ENCODE data around the gene TFEC.
"Not testable (repeated sequence)": the region's sequence is repeated elsewhere in the genome, so short reads cannot be mapped to it uniquely, and the experiment has no call there.

Gene TFEC

DNA sequence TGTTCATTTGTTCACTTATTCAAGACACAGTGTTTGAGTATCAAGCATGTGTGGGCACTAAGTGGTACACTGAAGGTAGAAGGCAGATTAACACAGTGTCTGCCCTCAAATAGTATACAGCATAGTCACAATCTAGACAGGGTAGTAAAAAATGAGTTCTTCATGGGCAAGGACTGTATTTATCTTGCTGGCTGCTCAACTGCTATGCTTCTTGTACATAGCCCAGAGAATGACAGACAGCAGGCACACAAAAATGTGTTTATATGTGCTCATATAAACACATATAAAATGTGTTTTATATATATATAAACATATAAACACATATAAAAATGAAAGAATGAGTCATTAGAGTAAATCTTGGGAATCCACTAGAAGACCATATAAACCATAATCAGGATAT lies 43.1 kb downstream of the TFEC start:
- no peak for DNase-seq

DNA sequence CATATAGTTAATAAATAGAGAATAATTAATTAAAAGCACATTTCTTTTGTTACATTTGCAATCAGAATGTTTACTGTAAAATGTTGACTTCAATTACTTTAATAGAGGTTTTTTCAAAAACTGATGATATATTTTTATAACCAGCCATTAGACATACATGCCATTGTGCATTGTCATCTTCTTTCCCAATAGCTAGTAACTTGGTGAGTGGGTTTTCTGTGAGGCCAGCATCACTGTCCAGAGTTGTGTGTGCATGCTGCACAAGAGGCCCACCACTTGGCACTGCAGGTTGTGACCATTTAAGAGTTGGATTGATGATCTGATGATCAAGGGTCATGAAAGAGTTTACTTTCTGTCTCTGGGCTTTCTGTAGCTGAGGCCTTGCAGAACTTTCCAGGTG lies 46.5 kb downstream of the TFEC start:
- no peak for DNase-seq

DNA sequence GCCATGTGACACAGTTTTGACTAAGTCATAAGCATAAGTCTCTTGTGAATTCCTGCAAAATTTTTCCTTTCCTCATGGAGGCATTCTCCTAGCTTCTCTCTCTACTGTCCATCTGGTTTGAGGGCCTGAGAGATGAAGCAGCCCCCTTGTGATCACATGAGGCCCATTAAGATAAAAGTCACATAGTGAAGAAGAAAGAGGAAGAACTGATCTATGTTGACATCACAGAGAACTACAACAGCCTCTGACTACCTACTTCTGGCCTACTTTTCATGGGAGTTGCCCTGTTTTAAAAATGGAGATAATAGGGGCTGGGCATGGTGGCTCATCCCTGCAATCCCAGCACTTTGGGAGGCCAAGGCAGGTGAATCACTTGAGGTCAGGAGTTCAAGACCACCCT lies 50.4 kb downstream of the TFEC start:
- no peak for DNase-seq

DNA sequence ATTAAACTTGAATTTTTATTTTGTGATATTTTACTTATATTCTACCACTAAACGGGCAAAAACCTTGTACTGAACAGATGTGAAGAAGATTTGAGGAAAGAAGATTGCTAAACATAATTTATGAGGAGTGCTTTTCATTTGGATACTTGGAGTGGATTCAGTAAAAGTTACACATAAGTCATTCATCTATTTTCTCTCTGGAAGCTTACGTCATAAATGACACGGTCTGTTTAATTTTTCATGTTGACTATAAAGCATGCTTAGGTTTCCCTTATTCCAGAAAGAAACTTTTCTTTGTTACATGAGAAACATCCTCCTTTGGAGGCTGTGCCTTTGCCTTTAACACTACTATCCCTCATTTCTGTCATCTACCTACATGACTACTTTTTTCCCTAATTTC lies 53.9 kb downstream of the TFEC start:
- DNase-seq = no peak

DNA sequence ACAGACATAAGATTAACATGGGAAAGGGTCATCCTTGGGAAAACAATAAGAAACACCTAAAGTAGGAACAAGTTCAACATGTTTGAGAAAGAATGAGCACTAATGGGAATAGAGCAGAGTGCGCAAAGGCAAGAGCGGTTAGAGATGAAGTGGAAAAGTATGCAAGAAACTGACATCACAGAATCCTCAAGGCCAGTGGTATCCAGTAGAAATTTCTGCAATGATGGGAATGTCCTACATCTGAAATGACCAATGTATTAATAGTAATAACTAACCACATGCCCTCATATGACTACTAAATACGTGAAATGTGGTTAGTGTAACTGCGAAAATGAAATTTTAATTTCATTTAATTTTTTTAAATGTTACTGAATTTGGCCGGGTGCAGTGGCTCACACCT lies 54.8 kb downstream of the TFEC start:
- DNase-seq = no peak

DNA sequence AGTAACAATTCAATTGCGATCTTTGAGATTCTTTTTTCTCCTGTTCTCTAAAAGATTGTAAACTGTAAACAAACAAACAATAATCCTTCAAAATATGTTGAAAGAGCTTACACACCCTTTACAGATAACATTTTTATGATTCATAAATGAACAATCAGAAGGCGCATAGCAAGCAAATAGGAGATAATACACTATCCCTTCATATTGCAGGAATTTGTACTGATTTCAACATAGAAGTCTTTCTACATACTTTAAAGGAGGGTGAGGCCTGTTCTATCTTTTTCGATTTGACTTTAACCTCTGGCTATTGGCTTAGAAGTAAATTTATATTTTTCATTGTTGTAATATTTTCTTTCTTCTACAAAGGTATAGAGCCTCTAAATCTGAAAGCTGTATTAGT lies 57.2 kb downstream of the TFEC start:
- DNase-seq = no peak

DNA sequence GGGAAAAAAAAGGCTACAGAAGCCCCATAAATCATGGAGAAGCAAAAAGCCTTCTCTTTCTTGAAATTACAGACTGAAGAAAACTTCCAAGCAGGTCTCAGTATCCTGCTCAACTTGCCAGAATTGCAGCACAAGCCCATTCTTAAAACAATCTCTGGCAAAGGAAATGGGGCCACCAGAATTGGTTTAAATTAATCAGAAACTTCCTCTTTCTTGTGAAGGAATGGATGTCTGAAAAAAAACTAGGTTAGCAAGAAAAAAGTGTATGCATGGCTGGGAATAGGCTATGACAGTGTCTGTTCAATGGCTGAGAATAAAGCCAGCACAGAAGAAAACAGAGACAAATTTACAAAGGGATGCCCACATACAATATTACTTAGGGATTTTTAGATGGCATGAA lies 59.1 kb downstream of the TFEC start:
- DNase-seq = no peak

DNA sequence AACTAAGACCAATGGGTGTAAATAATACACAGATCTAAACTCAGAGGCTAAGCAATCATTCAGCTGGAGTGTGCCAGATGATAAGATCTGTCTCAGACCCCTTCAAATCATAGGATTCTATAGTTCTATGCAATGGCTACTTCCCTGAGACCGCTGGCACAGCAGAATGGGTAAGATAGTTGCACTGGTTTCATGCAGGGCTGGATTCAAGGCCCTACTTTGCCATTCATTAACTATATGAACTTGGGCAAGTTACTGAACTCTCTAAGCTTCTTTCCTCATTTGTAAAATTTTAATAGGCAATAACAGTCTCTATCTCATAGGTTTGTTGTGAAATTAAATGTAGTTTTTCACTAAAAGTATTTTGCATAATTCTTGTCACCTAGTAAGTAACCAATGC lies 62.0 kb downstream of the TFEC start:
- DNase-seq = no peak

DNA sequence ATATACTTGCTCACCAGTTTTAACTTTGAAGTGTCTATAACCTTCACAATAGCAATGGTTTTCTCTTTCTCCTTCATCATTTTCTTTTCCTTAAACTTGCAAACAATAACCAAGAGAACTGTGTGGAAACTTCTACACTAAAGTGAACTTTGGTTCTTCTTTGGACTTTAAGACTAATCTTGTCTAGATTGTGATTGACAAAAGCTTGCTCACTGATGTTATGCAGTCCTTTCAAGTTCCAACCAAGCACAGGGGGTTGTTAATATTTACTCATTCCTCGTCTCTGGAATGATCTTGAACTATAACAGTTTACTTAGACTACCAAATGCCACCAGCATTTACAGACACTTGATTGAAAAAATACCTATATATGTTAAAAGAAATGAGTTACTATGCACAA lies 62.4 kb downstream of the TFEC start:
- DNase-seq = no peak

DNA sequence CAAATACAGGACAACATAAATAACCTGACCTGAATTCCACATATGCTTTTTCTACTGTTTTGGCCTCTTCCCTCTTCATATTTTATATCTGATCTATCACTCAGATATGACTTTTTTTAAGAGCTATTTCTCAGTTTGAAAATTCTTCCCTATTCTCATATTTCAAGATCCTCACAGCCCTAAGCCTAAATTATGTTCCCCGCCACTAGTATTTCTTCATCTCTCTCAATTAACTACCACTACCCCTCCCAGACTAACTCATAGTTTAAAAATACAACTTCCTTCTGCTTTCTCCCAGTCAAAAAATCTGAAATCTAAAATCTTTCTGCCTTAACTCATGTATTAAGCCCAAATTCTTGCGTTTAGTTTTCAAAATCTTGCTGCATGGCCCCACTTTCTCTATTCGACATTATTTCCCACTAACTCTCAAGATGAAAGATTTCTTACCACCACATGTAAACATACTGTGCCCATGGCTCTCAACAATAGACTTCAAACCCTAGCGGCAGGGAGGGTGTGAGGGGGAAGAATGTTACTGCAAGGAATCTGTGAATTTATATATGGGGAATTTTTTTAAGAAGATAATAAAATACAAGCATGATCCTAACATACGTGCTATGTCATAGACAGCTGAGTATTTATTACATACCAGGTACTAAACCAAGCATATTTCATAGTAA lies 64.6 kb downstream of the TFEC start:
- no peak for DNase-seq

DNA sequence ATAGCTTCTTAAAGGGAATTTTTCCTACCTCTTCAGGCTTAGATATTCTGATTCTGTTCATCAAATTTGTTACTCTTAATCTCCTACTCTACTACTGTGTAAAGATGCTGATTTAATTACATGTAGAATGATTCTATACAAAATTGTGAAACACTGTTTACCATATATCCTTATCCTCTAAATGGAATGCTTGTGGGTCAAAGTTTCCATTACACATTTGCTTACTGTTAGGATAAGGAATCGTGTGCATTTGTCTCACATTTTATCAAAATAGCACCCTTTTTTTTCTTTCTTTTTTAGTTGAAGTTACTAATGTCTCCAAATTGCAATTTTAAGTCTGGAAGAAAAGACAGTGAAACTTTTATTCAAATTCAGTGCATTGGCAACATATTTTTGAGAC lies 65.3 kb downstream of the TFEC start:
- no peak for DNase-seq

DNA sequence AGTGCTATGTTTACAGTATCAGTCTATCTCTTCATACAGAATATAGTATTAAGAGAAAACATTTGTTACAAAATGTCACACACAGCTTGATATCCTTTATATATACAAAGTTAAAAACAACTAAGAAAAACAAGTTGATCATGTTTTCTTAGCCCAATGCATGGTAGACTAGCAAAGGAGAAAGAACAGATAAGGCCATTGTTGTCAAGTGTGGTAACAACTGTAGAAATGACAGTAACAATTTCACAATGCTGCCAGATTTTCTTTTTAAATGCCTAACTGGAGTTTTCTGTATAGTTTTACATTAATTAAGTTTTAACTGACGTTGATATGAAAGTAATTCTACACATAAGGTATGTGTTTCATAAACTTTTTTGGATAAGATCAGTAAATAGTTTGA lies 65.8 kb downstream of the TFEC start:
- no peak for DNase-seq

DNA sequence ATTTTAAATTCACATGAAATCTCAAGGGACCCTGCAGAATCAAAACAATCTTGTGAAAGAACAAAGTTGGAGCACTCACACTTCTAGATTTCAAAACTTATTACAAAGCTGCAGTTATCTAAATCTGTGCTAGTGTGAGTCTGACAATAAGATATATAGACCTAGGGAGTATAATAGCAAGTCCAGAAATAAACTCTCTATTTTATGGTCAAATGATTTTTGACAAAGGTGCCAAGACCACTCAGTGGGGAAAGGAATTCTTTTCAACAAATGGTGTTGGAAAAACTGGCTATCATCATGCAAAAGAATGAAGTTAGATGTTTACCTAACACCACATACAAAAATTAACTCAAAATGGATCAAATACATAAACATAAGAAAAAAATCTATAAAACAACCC lies 68.2 kb downstream of the TFEC start:
- no peak for DNase-seq

DNA sequence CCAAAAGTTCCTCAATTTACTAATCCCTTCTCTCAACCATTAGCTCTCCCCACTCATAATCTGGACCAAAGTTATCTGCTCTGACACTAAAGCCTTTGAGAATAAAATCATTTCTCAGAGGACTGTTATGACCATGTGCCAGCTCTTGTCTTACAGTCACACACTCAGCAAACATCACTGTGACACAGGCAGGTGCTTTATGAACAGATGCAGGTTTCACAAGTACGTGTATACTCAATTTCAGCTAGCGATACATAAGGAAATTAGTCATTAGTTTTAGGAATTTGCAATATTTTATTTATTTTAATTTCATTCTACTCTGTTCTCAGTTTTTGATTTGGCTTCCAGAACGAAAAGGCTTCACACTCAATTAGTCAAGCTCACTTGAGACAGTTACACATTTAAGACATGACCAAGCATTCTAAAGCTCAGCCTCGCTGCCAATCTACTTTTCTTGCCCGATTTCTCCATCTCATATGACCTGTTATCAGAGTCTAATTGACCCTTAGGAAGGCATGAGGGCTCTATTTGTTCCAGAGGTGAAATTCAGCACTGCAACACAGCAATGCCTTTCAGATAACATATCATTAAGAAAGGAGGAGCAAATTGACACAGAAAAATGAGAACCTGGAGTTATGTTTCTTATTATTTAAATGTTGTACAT lies 76.8 kb downstream of the TFEC start:
- no peak for DNase-seq

DNA sequence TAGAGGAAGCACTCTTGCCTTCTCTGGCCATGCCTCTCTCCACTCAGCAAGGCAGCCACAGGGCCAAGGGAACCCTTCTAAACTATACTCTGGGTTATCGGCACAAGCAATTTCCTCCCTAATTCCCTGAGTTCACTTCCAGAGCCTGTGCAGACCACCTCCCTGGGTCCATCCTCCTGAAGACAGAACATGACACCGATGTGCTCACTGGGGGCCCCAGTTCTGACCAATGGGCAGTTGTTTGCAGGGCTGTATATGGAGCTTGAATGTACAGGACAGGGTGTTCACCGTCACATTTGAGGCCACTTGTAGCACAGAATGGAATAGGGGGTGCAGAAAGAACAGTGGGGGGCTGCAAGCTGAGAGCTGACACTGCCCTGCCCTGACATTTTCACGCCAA lies 77.7 kb downstream of the TFEC start:
- DNase-seq = no peak

DNA sequence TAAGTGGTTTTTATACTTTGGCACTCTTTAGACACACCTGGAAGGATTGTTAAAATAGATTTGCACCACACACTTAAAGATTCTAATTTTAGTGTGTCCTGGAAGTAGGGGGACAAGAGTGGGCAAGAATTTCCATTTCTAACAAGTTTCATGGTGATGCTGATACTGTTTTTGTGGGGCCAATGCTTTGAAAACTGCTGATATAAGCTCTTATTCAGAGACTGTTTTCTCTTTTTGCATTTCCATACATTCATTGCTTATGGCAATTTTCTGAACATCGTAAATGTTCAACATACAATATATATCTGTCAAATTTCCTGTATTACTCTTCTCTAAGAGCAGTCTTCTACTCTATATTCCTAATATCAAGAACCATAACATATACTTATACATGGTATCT lies 79.0 kb downstream of the TFEC start:
- DNase-seq = no peak

DNA sequence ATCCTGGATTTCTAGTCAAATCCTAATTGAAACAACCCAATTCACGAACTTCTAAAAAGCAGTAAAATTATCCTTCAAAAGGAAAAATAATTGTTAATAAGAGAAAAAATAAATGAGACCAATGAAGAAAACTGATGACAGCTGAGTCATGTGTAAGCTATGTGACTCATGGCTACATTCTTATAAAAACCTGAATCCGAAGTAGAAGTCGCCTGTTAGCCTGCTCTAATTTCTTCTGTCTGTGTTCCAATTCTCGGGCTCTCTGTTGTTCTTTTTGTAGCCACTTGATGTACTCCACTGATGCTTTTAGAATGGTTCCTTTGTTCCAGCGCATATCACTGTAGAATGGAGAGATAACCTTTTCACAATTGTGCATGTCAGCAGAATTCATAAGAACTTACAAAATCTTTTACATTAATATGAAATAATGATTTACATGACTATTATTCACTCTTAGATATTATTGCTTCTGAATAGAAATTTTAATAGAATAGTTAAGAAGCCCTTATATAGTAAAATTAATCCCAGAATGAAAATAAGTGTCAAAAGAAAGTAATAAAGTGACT lies 88.8 kb downstream of the TFEC start:
- DNase-seq = no peak

DNA sequence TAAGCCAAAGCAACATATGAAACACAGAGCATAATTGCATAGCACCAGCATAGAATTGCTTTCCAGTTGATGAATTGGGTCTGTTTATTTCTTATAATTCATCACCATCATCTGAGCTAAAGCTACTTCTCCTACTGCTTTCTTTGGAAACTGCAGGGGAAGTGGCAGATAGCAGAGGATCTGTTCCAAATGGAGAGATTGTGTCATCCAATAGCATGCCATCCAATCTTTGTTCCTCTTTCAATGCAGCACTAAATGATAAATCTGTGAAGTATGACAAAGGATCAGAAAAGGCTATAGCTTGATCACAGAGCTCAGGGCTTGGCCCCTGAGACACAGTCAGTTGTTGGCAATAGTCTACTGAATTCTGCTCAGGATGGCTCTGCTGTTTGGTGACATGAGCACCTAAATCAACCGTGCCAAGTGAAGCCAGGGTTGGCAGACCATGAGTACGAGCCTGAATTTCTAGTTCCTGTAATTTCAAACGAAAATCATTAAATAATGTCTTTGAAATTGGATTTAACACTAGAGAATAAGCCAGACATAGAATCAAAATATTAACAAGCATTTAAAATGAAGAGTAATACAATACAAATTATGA lies 90.0 kb downstream of the TFEC start:
- no peak for DNase-seq

DNA sequence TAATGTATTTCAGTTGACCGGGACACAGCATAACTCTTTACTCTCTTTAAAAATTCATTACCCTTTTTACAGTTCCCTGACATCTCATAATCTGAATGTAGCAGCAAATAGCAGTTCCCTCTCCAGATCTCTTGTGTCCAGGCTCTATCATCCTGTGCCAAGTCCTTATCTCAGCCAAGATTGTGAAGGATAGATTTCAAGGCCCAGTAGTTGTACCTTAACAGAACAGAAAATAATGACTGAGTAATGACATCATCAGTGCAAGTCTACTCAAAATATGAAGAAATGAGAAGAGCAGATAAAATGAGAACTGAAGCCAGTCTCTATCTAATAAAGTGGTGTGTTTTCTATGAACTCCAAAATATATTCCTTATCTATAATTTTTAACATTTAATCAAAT lies 92.6 kb downstream of the TFEC start:
- DNase-seq = no peak

DNA sequence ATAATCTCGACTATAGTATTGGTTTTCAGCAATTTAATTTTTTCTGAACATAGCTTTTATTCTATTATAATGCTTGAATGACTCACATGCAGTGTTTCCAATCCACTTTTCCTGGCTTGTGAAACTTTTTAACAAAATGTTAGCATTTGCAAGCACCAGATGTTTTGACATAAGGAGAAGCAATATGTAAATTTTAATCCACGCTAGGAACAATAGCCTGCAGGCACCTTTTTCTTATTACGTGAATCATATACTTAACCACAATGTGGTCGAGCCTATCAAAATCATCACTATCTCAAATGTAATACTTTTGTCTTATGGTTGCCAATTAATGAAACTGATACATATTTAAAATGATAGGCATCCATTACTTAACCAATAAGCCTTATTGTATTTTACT lies 97.1 kb downstream of the TFEC start:
- DNase-seq = no peak

DNA sequence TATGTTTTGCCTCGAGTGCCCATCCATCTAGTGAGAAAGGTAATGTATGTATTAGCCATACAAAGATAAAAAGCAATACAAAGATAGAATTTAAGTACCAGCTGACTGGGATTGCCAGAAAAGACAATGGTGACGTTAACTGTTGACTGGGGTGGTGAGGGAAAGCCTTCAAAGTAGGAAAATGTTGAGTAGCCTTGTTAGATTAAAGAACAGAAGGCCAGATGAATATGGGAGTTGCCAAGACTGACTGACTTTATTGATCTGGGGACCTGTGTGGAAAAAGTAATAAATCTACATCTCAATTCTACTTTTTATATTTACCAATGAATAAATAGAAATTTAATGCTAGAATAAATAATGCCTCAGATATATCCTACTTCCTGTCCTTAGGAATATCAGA lies 97.7 kb downstream of the TFEC start:
- no peak for DNase-seq

DNA sequence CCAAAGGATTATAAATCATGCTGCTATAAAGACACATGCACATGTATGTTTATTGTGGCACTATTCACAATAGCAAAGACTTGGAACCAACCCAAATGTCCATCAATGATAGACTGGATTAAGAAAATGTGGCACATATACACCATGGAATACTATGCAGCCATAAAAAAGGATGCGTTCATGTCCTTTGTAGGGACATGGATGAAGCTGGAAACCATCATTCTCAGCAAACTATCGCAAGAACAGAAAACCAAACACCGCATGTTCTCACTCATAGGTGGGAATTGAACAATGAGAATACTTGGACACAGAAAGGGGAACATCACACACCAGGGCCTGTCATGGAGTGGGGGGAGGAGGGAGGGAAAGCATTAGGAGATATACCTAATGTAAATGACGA lies 100.4 kb downstream of the TFEC start:
- not testable (repeated sequence) for DNase-seq

DNA sequence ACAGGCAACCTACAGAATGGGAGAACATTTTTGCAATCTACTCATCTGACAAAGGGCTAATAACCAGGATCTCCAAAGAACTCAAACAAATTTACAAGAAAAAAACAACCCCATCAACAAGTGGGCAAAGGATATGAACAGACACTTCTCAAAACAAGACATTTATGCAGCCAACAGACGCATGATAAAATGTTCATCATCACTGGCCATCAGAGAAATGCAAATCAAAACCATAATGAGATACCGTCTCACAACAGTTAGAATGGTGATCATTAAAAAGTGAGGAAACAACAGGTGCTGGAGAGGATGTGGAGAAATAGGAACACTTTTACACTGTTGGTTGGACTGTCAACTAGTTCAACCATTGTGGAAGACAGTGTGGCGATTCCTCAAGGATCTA lies 100.8 kb downstream of the TFEC start:
- not testable (repeated sequence) for DNase-seq

DNA sequence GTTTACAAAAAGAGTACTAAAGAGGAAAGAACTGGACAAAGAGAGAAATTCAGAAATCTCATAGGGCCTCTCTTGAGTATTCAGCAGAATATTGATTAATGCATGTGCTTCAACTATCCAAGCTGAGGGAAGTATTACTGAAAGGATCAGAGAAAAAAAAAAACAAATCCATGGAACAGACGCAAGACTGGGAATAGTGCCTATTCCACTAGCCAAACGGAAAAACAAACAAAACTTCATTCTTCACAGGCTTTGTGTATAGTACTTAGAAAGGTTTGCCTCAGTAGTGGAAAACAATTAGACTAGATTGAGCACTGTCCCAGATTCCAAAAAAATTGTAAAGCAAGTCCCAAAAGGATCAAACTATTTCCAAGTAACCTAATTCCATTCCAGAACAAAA lies 106.2 kb downstream of the TFEC start:
- DNase-seq = no peak

DNA sequence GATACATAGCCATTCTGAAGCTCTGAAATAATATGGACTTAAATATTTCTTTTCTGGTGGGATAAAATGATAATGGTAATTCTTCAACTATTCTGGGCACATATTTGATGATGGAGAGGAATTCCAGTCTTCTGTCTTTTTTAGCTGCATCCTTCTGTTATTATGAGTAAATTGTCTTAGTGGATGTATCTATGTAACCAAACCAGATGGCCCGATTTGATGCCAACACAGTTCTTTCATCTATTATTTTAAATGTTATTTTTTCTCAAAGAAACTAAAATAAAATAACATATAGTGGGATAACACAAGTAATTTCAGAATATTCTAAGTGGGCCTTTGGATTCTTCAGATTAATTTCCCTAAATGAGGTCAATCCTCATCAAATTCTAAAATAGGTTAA lies 110.2 kb downstream of the TFEC start:
- no peak for DNase-seq

Measured in KG1 (cell line).